CD4-positive, alpha-beta T cell (primary cell): ENCODE data around the gene ACACB. TPM values are rescaled to one million over a fixed set of nuclear protein-coding genes. Genes with fewer than 3 reads are reported as not detected.

Experiments
- ATAC-seq: fragments of 200-7000 bp; cut with Tn5 transposase; one replicate; pipeline ENCODE4 v1.10.0; 2022; ENCODE audit warnings: mild to moderate bottlenecking; ENCODE audit not compliant: poor library complexity
- CTCF ChIA-PET: fragments of 350-600 bp; sonication (Branson Sonifier 250); formaldehyde crosslinking; loops from one replicate; lab custom pipeline; 2021; ENCODE audit warnings: antibody characterized with exemption, inconsistent platforms; lab: Charles Lee
- POLR2A ChIA-PET: fragments of 350-600 bp; sonication (Branson Sonifier 250); formaldehyde crosslinking; loops from one replicate; lab custom pipeline; 2021; ENCODE audit warnings: antibody characterized with exemption, inconsistent platforms; lab: Charles Lee
- DNase-seq, 14 experiments: peaks; one replicate each; pipeline ENCODE4 v3.0.0-alpha.2; 2013 to 2020; ENCODE audit warnings: mixed read lengths in 2 of 14
- H3K27ac ChIP-seq, 2 donors: one replicate each; pipeline versions ENCODE4 v1.5.1 to v1.7.0; 2013; ENCODE audit warnings: low read length in 2 of 2, low read depth in 1 of 2, mild to moderate bottlenecking in 1 of 2
- H3K27me3 ChIP-seq, 2 experiments: 1 replicate in 1 of 2; 2 replicates in 1 of 2; pipeline versions ENCODE4 v1.6.1 to v1.7.0; 2013; ENCODE audit warnings: low read length in 2 of 2, control low read depth in 1 of 2, mild to moderate bottlenecking in 1 of 2, moderate library complexity in 1 of 2; ENCODE audit not compliant: insufficient read depth in 2 of 2, control insufficient read depth in 1 of 2
- H3K36me3 ChIP-seq: one replicate; pipeline ENCODE4 v1.6.1; 2013; ENCODE audit warnings: low read length, control low read depth; ENCODE audit not compliant: insufficient read depth
- H3K4me1 ChIP-seq: one replicate; pipeline ENCODE4 v1.6.1; 2013; ENCODE audit warnings: low read length, control low read depth; ENCODE audit not compliant: insufficient read depth
- H3K4me3 ChIP-seq: one replicate; pipeline ENCODE4 v1.5.1; 2013; ENCODE audit warnings: mild to moderate bottlenecking, low read length, moderate library complexity
- H3K9me3 ChIP-seq, 2 experiments: 1 replicate in 1 of 2; 2 replicates in 1 of 2; pipeline versions ENCODE4 v1.6.1 to v1.7.0; 2013; ENCODE audit warnings: low read length in 2 of 2, mild to moderate bottlenecking in 2 of 2, control low read depth in 1 of 2, moderate library complexity in 1 of 2; ENCODE audit not compliant: control insufficient read depth in 1 of 2, insufficient read depth in 1 of 2
- H3K27ac Mint-ChIP-seq: one replicate; pipeline ENCODE4 v1.8.0; 2020; ENCODE audit warnings: mixed read lengths
- H3K27me3 Mint-ChIP-seq: one replicate; pipeline ENCODE4 v1.8.0; 2021; ENCODE audit warnings: mixed read lengths
- H3K36me3 Mint-ChIP-seq: one replicate; pipeline ENCODE4 v1.8.0; 2021; ENCODE audit warnings: low read depth, mixed read lengths
- H3K4me1 Mint-ChIP-seq: one replicate; pipeline ENCODE4 v1.8.0; 2021; ENCODE audit warnings: low read depth, mixed read lengths
- H3K4me3 Mint-ChIP-seq: one replicate; pipeline ENCODE4 v1.8.0; 2020; ENCODE audit warnings: mild to moderate bottlenecking, mixed read lengths
- H3K9me3 Mint-ChIP-seq: one replicate; pipeline ENCODE4 v1.8.0; 2020; ENCODE audit warnings: mixed read lengths
- CTCF ChIP-seq: fragments of 200-600 bp; IDR thresholded peaks from one replicate; pipeline ENCODE4 v1.8.0; 2022; ENCODE audit warnings: antibody characterized with exemption, mild to moderate bottlenecking
- intact Hi-C, 2 experiments: fragments of 100-400 bp; cut with DNase I in 1 of 2; cut with micrococcal nuclease in 1 of 2; formaldehyde crosslinking; loops; one replicate each; pipeline versions ENCODE4 v1.15.1 to v1.9.0; 2023 to 2025; cut with DNase I, micrococcal nuclease
- total RNA-seq, 174 experiments: library from RNA in 2 of 174; stranded (reverse) in 2 of 174; gene quantifications; one replicate each; pipeline ENCODE4 v1.2.3 and lab custom pipeline; 2021 to 2026

The ACACB gene
- total RNA-seq, 2 experiments from 2014 or later: 30.3 to 32.2 TPM

- intact Hi-C loops: loop anchor here in 1 of 2 experiments (5.0 to 10.0 kb wide), 3 partner anchors 98 to 1835 kb away; partner anchors contain the start of genes FICD and USP30
- Mint-ChIP-seq H3K4me1 (peaks cover 12% of the 10 kb centered on the region), H3K4me3 (no peak overlapping the region), H3K9me3 (no peaks in the 10 kb centered on the region), H3K36me3 (no peaks in the 10 kb centered on the region), H3K27me3 (no peaks in the 10 kb centered on the region), H3K27ac (no peak overlapping the region)
- POLR2A ChIA-PET: no interaction called here
- Histone ChIP-seq H3K36me3 (no peaks in the 10 kb centered on the region), H3K27ac (no peak overlapping the region), H3K4me3 (no peak overlapping the region), H3K4me1 (peaks cover 12% of the 10 kb centered on the region), H3K27me3 (no peaks in the 10 kb centered on the region), H3K9me3 (no peaks in the 10 kb centered on the region)
- TF ChIP-seq CTCF: no peak
- CTCF ChIA-PET: no interaction called here
- ATAC-seq (no peak), DNase-seq (no peak)
Measured at GRCh38 chr12:109150124-109150640, 33.8 kb downstream of the ACACB start.

- ATAC-seq (no peak), DNase-seq (no peak)
- CTCF ChIA-PET: no interaction called here
- Histone ChIP-seq H3K4me3 (no peak overlapping the region), H3K27ac (no peak overlapping the region), H3K27me3 (no peaks in the 10 kb centered on the region), H3K36me3 (no peaks in the 10 kb centered on the region), H3K4me1 (peaks cover 16% of the 10 kb centered on the region), H3K9me3 (no peaks in the 10 kb centered on the region)
- Mint-ChIP-seq H3K4me3 (no peak overlapping the region), H3K9me3 (no peaks in the 10 kb centered on the region), H3K27ac (no peak overlapping the region), H3K27me3 (no peaks in the 10 kb centered on the region), H3K36me3 (no peaks in the 10 kb centered on the region), H3K4me1 (peaks cover 21% of the 10 kb centered on the region)
- TF ChIP-seq CTCF: no peak
- POLR2A ChIA-PET: no interaction called here
- intact Hi-C loops: loop anchor here in 1 of 2 experiments (5.0 to 10.0 kb wide), 3 partner anchors 99 to 1837 kb away; partner anchors contain the start of genes FICD and USP30
Measured at GRCh38 chr12:109151457-109151856, 35.1 kb downstream of the ACACB start.

- H3K27ac ChIP-seq: no peak overlapping the region
- Mint-ChIP-seq H3K4me1 (peaks cover 21% of the 10 kb centered on the region), H3K27ac (peak overlapping the region; percentile 67), H3K27me3 (no peaks in the 10 kb centered on the region), H3K36me3 (no peaks in the 10 kb centered on the region), H3K9me3 (no peaks in the 10 kb centered on the region), H3K4me3 (peak overlapping the region; percentile 96)
- ChIA-PET CTCF (no interaction called here), POLR2A (interaction anchor here (1.1 to 2.2 kb wide), 5 partner anchors 36 to 297 kb away, joined by 3 to 12 read pairs (median 7); partner anchors contain the start of genes SSH1 and USP30)
- TF ChIP-seq CTCF: no peak
- ATAC-seq (no peak), DNase-seq (peak in 1 of 14 experiments; percentile 19)
- intact Hi-C loops: loop anchor here (1.0 to 10.0 kb wide), 7 partner anchors 56 to 1839 kb away; partner anchors contain the start of genes FICD (in 1 of the 2), UNG (in 1 of the 2) and USP30 (in 1 of the 2)
- peak overlapping the region; percentile 75 for H3K4me3 ChIP-seq
- H3K36me3 ChIP-seq: no peaks in the 10 kb centered on the region
- peaks cover 16% of the 10 kb centered on the region for H3K4me1 ChIP-seq
- no peaks in the 10 kb centered on the region for H3K9me3 ChIP-seq
- H3K27me3 ChIP-seq: no peaks in the 10 kb centered on the region
Measured at GRCh38 chr12:109153821-109154441, 37.5 kb downstream of the ACACB start.
